HFF-Myc (cell line): Measurements from ENCODE around the gene ESR2.
"Not testable (repeated sequence)": the region's sequence is repeated elsewhere in the genome, so short reads cannot be mapped to it uniquely, and the experiment has no call there.

Source experiments
- DNase-seq: peaks from one replicate; pipeline ENCODE4 v3.0.0-alpha.2; 2011; ENCODE audit warnings: low read depth; ENCODE audit errors: extremely low read depth
- H3K4me3 ChIP-seq: replicated peaks from 2 replicates; pipeline ENCODE4 v1.5.1; 2011; ENCODE audit warnings: low read depth, mild to moderate bottlenecking, control low read depth, low read length
- TF ChIP-seq, protein P1 (sequence below): IDR thresholded peaks from 2 replicates; pipeline ENCODE4 v1.5.1; 2012; ENCODE audit warnings: mild to moderate bottlenecking, low read depth, low read length, control low read depth; ENCODE audit errors: missing control alignments

ESR2 gene

DNA sequence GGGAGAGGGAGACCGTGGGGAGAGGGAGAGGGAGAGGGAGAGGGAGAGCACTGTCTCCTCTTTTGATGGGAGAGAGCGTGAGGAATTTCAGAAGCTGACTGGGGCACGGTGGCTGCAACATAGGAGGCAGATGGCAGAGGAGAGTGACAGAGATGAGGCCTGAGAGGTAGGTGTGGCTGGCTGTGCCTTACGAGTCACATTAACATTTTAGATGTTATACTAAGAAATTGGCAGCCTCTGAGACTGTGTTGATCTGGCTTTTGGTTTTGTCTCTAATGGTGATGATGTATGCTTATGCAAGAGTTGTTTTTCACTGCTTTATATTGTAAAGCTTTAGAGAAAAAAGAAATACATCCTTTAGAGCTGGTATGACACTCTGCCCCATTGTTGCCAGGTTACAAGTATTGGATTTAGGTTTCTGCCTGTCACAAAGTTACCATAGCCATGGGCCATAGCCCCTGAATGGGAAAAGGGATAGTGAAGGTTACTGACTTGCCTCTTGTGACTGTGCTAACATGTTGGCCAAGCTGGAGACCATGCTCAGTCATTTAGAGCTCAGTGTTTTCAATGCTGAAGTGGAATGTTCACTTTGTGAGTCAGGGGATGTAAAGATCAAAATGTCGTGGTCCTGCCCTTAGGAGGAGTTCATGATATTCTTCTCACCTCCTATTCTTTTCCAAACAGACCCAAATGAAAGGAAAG is 255.2 kb downstream of the ESR2 start:
- no peak overlapping the region for H3K4me3 ChIP-seq
- TF ChIP-seq, protein P1, sequence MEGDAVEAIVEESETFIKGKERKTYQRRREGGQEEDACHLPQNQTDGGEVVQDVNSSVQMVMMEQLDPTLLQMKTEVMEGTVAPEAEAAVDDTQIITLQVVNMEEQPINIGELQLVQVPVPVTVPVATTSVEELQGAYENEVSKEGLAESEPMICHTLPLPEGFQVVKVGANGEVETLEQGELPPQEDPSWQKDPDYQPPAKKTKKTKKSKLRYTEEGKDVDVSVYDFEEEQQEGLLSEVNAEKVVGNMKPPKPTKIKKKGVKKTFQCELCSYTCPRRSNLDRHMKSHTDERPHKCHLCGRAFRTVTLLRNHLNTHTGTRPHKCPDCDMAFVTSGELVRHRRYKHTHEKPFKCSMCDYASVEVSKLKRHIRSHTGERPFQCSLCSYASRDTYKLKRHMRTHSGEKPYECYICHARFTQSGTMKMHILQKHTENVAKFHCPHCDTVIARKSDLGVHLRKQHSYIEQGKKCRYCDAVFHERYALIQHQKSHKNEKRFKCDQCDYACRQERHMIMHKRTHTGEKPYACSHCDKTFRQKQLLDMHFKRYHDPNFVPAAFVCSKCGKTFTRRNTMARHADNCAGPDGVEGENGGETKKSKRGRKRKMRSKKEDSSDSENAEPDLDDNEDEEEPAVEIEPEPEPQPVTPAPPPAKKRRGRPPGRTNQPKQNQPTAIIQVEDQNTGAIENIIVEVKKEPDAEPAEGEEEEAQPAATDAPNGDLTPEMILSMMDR = no peak
- DNase-seq = no peak

DNA sequence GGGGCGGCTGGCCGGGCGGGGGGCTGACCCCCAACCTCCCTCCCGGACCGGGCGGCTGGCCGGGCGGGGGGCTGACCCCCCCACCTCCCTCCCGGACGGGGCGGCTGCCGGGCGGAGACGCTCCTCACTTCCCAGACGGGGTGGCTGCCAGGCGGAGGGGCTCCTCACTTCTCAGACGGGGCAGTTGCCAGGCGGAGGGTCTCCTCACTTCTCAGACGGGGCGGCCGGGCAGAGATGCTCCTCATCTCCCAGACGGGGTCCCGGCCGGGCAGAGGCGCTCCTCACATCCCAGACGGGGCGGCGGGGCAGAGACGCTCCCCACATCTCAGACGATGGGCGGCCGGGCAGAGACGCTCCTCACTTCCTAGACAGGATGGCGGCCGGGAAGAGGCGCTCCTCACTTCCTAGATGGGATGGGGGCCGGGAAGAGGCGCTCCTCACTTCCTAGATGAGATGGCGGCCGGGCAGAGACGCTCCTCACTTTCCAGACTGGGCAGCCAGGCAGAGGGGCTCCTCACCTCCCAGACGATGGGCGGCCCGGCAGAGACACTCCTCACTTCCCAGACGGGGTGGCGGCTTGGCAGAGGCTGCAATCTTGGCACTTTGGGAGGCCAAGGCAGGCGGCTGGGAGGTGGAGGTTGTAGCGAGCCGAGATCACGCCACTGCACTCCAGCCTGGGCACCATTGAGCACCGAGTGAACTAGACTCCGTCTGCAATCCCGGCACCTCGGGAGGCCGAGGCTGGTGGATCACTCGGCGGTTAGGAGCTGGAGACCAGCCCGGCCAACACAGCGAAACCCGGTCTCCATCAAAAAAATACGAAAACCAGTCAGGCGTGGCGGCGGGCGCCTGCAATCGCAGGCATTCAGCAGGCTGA is 256.1 kb downstream of the ESR2 start:
- DNase-seq, H3K4me3 ChIP-seq: not testable (repeated sequence)

DNA sequence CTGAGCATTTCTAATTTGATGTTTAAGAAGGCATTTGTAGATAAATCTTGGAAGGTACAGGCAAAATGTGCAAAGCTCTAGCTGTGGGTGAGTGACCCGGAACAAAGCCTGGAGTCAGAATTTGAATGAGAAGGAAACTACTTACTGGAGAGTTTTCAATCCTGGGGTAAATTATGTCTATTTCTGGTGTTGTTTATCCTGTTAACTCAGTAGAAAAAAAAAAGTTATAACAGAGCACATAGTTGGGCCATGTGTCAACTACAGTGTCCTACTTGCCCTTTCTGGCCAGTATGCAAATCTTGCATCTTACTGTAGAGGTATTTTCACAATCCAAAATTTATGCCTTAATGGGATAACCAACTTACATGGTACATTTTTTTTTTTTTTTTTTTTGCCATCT is 259.0 kb downstream of the ESR2 start:
- DNase-seq = no peak
- TF ChIP-seq, protein P1 = no peak
- H3K4me3 ChIP-seq = no peak overlapping the region
